ENCODE results near the gene EFHC1. TPM values are rescaled to one million over a fixed set of nuclear protein-coding genes. Genes with fewer than 3 reads are reported as not detected.

Gene EFHC1
- total RNA-seq, 4 donors from 2014 or later, result 14.0 to 63.0 (median 27.6) TPM

- 71% methylated on average over 11 of the region's 11 CpGs for WGBS
- DNase-seq (ENCODE audit: low spot score in 2 of 2), result no peak
- TF ChIP-seq POLR2A (IDR thresholded peaks at IDR 0.05) (no peak), CTCF (IDR thresholded peaks at IDR 0.05) (no peak), EP300 (IDR thresholded peaks at IDR 0.05) (no peak), POLR2AphosphoS5 (IDR thresholded peaks at IDR 0.05) (no peak)
- H3K27ac ChIP-seq, result peak overlapping the region; percentile 36
- no peak overlapping the region for H3K4me3 ChIP-seq
- H3K9me3 ChIP-seq, result no peaks in the 10 kb centered on the region
- no peaks in the 10 kb centered on the region for H3K27me3 ChIP-seq
- H3K36me3 ChIP-seq, result no peaks in the 10 kb centered on the region
- peaks cover 29% of the 10 kb centered on the region for H3K4me1 ChIP-seq
Observed at GRCh38 chr6:52557389-52558265, 137.5 kb downstream of the EFHC1 start.

GRCh38 chr6:52558266-52559000 is 138.3 kb downstream of the EFHC1 start:
- H3K9me3 ChIP-seq, result no peaks in the 10 kb centered on the region
- no peak for DNase-seq (ENCODE audit: low spot score in 2 of 2)
- H3K4me3 ChIP-seq, result no peak overlapping the region
- WGBS, result 79% methylated on average over 6 of the region's 6 CpGs
- peak overlapping the region; percentile 36 for H3K27ac ChIP-seq
- H3K4me1 ChIP-seq, result peaks cover 30% of the 10 kb centered on the region
- no peaks in the 10 kb centered on the region for H3K27me3 ChIP-seq
- TF ChIP-seq POLR2AphosphoS5 (IDR thresholded peaks at IDR 0.05) (no peak), POLR2A (IDR thresholded peaks at IDR 0.05) (no peak), CTCF (IDR thresholded peaks at IDR 0.05) (no peak), EP300 (IDR thresholded peaks at IDR 0.05) (no peak)
- no peaks in the 10 kb centered on the region for H3K36me3 ChIP-seq

GRCh38 chr6:52560462-52560861 is 140.3 kb downstream of the EFHC1 start:
- TF ChIP-seq CTCF (IDR thresholded peaks at IDR 0.05), result no peak
- no peak for TF ChIP-seq POLR2AphosphoS5 (IDR thresholded peaks at IDR 0.05)
- no peak for TF ChIP-seq EP300 (IDR thresholded peaks at IDR 0.05)
- no peak for TF ChIP-seq POLR2A (IDR thresholded peaks at IDR 0.05)
- Histone ChIP-seq H3K4me3 (no peak overlapping the region), H3K4me1 (peaks cover 30% of the 10 kb centered on the region), H3K9me3 (no peaks in the 10 kb centered on the region), H3K27me3 (no peaks in the 10 kb centered on the region), H3K27ac (no peak overlapping the region), H3K36me3 (no peaks in the 10 kb centered on the region)
- DNase-seq (ENCODE audit: low spot score in 2 of 2), result no peak
- 25% methylated on average over 5 of the region's 5 CpGs for WGBS

GRCh38 chr6:52562911-52563310 is 142.8 kb downstream of the EFHC1 start:
- WGBS, result 42% methylated on average over 3 of the region's 3 CpGs
- H3K4me1 ChIP-seq, result peaks cover 26% of the 10 kb centered on the region

More at GRCh38 chr6:52562911-52563310, 142.8 kb downstream of the EFHC1 start:
- Histone ChIP-seq H3K27ac (no peak overlapping the region), H3K9me3 (no peaks in the 10 kb centered on the region), H3K36me3 (no peaks in the 10 kb centered on the region), H3K27me3 (no peaks in the 10 kb centered on the region), H3K4me3 (no peak overlapping the region)
- DNase-seq (ENCODE audit: low spot score in 2 of 2), result no peak
- no peak for TF ChIP-seq POLR2A (IDR thresholded peaks at IDR 0.05)
- no peak for TF ChIP-seq CTCF (IDR thresholded peaks at IDR 0.05)
- TF ChIP-seq EP300 (IDR thresholded peaks at IDR 0.05), result no peak
- TF ChIP-seq POLR2AphosphoS5 (IDR thresholded peaks at IDR 0.05), result no peak
